Prostate gland (tissue), 2 donors: ENCODE measurements around the gene DTNB. TPM values are rescaled to one million over a fixed set of nuclear protein-coding genes. Genes with fewer than 3 reads are reported as not detected.

Source experiments
- DNase-seq: peaks from one replicate; pipeline ENCODE4 v3.0.0-alpha.2; 2019; ENCODE audit warnings: low spot score
- H3K27ac ChIP-seq, 2 donors: fragments of 200-600 bp; sonication (generic); 2 replicates each; pipeline ENCODE4 v1.5.1; 2017 to 2019
- H3K27me3 ChIP-seq: fragments of 200-600 bp; sonication (generic); replicated peaks from 2 replicates; pipeline ENCODE4 v1.5.1; 2019; ENCODE audit not compliant: insufficient read depth
- H3K36me3 ChIP-seq, 2 donors: fragments of 200-600 bp; sonication (generic); 1 replicate in 1 of 2; 2 replicates in 1 of 2; pipeline versions ENCODE4 v1.5.1 to v1.8.1; 2017 to 2019
- H3K4me1 ChIP-seq: fragments of 200-600 bp; sonication (generic); replicated peaks from 2 replicates; pipeline ENCODE4 v1.5.1; 2019
- H3K4me3 ChIP-seq, 2 donors: fragments of 200-600 bp; sonication (generic); 2 replicates each; pipeline ENCODE4 v1.5.1; 2017 to 2019
- H3K9me3 ChIP-seq: fragments of 200-600 bp; sonication (generic); 2 replicates; pipeline ENCODE4 v1.5.1; 2017
- CTCF ChIP-seq, 4 experiments: fragments of 200-600 bp in 2 of 4; fragments of 450-650 bp in 2 of 4; sonication (generic) in 2 of 4; IDR thresholded peaks; 1 replicate in 3 of 4; 2 replicates in 1 of 4; pipeline ENCODE4 v1.5.1; 2016 to 2019; ENCODE audit warnings: antibody characterized with exemption in 4 of 4, mild to moderate bottlenecking in 2 of 4, moderate library complexity in 2 of 4
- POLR2A ChIP-seq: fragments of 450-650 bp; IDR thresholded peaks from one replicate; pipeline ENCODE4 v1.6.1; 2016; ENCODE audit warnings: antibody characterized with exemption, mild to moderate bottlenecking
- POLR2AphosphoS5 ChIP-seq: sonication (generic); formaldehyde crosslinking; IDR thresholded peaks from one replicate; pipeline ENCODE4 v1.6.1; 2017; ENCODE audit warnings: antibody characterized with exemption
- WGBS: methylation state at CpG from one replicate; pipeline ENCODE4 v1.1.5; 2018; 5-methylcytosine and 5-hydroxymethylcytosine counted together
- intact Hi-C: fragments of 100-400 bp; cut with DNase I; formaldehyde crosslinking; loops from one replicate; pipeline ENCODE4 v1.14.2; 2022
- total RNA-seq, 2 donors: library from RNA; depleted of rRNA; stranded (reverse); fragments of >200 nt; gene quantifications; one replicate each; pipeline ENCODE4 v1.1.0, GENCODE V29; 2016

Gene DTNB
- total RNA-seq, 2 donors from 2014 or later: 47.0 to 61.9 TPM

GRCh38 chr2:25692737-25693445 is 19.5 kb upstream of the DTNB start:
- Histone ChIP-seq H3K27ac (no peak overlapping the region), H3K4me3 (no peak overlapping the region), H3K4me1 (no peaks in the 10 kb centered on the region), H3K36me3 (no peaks in the 10 kb centered on the region), H3K27me3 (no peaks in the 10 kb centered on the region), H3K9me3 (no peaks in the 10 kb centered on the region)
- 84% methylated on average over 6 of the region's 6 CpGs for WGBS
- TF ChIP-seq POLR2A (no peak), CTCF (IDR thresholded peaks at IDR 0.05) (no peak), POLR2AphosphoS5 (no peak)
- no peak for DNase-seq
- intact Hi-C loops: no loop called here

GRCh38 chr2:25692143-25692542 is 18.8 kb upstream of the DTNB start:
- Histone ChIP-seq H3K36me3 (no peaks in the 10 kb centered on the region), H3K4me1 (no peaks in the 10 kb centered on the region), H3K27me3 (no peaks in the 10 kb centered on the region), H3K27ac (peak overlapping the region in 1 of 2 donors; percentile 25), H3K4me3 (no peak overlapping the region), H3K9me3 (no peaks in the 10 kb centered on the region)
- no peak for TF ChIP-seq CTCF (IDR thresholded peaks at IDR 0.05)
- TF ChIP-seq POLR2AphosphoS5: peak; percentile 51
- TF ChIP-seq POLR2A: no peak
- 57% methylated on average over 4 of the region's 4 CpGs for WGBS
- intact Hi-C loops: no loop called here
- DNase-seq: peak; percentile 82

GRCh38 chr2:25690058-25690457 is 16.7 kb upstream of the DTNB start:
- Histone ChIP-seq H3K27ac (no peak overlapping the region), H3K4me1 (no peaks in the 10 kb centered on the region), H3K36me3 (no peaks in the 10 kb centered on the region), H3K4me3 (no peak overlapping the region), H3K27me3 (no peaks in the 10 kb centered on the region), H3K9me3 (no peaks in the 10 kb centered on the region)
- DNase-seq: no peak
- intact Hi-C loops: no loop called here
- TF ChIP-seq POLR2A (no peak), POLR2AphosphoS5 (no peak), CTCF (IDR thresholded peaks at IDR 0.05) (no peak)
- WGBS: 32% methylated on average over 1 of the region's 1 CpG

- Histone ChIP-seq H3K4me3 (no peak overlapping the region), H3K4me1 (no peaks in the 10 kb centered on the region), H3K9me3 (no peaks in the 10 kb centered on the region), H3K36me3 (no peaks in the 10 kb centered on the region), H3K27me3 (no peaks in the 10 kb centered on the region), H3K27ac (no peak overlapping the region)
- intact Hi-C loops: no loop called here
- TF ChIP-seq POLR2A (no peak), CTCF (IDR thresholded peaks at IDR 0.05) (no peak)
- DNase-seq: no peak
- WGBS: 89% methylated on average over 6 of the region's 6 CpGs
Measured at GRCh38 chr2:25688236-25688635, 14.9 kb upstream of the DTNB start.

- H3K4me3 ChIP-seq: no peak overlapping the region
Measured at GRCh38 chr2:25685741-25686140, 12.4 kb upstream of the DTNB start.

More at GRCh38 chr2:25685741-25686140, 12.4 kb upstream of the DTNB start:
- no peak for DNase-seq
- 90% methylated on average over 2 of the region's 2 CpGs for WGBS
- TF ChIP-seq CTCF (IDR thresholded peaks at IDR 0.05) (no peak), POLR2A (no peak), POLR2AphosphoS5 (no peak)
- Histone ChIP-seq H3K4me1 (no peaks in the 10 kb centered on the region), H3K27me3 (no peaks in the 10 kb centered on the region), H3K9me3 (no peaks in the 10 kb centered on the region), H3K36me3 (no peaks in the 10 kb centered on the region), H3K27ac (no peak overlapping the region)
- intact Hi-C loops: no loop called here
